Esophagus squamous epithelium (tissue), 5 donors: ENCODE measurements around the gene SLAMF7. TPM values are rescaled to one million over a fixed set of nuclear protein-coding genes. Genes with fewer than 3 reads are reported as not detected.
A peak's percentile ranks its signal among the peaks of the same experiment; 100 is the strongest.
"Not testable (repeated sequence)": the region's sequence is repeated elsewhere in the genome, so short reads cannot be mapped to it uniquely, and the experiment has no call there.

Experiments
- DNase-seq: peaks from one replicate; lab custom pipeline; 2025; lab: John Stamatoyannopoulos, UW
- H3K27ac ChIP-seq, 4 donors: fragments of 200-600 bp; sonication (generic); one replicate each; pipeline ENCODE4 v1.5.1; 2016 to 2019; ENCODE audit warnings: mild to moderate bottlenecking in 1 of 4
- H3K27me3 ChIP-seq, 4 donors: fragments of 200-600 bp; sonication (generic); 1 replicate in 3 of 4; 2 replicates in 1 of 4; pipeline versions ENCODE4 v1.5.1 to v1.6.0; 2017 to 2021; ENCODE audit warnings: antibody characterized with exemption in 1 of 4
- H3K36me3 ChIP-seq, 3 donors: fragments of 200-600 bp; sonication (generic); one replicate each; pipeline ENCODE4 v1.5.1; 2016 to 2019
- H3K4me1 ChIP-seq, 3 donors: fragments of 200-600 bp; sonication (generic); one replicate each; pipeline ENCODE4 v1.5.1; 2017 to 2019
- H3K4me3 ChIP-seq, 4 donors: fragments of 200-600 bp; sonication (generic); 1 replicate in 3 of 4; 2 replicates in 1 of 4; pipeline ENCODE4 v1.5.1; 2016 to 2019; ENCODE audit warnings: mild to moderate bottlenecking in 2 of 4, moderate library complexity in 1 of 4
- H3K9me3 ChIP-seq, 3 donors: fragments of 200-600 bp; sonication (generic); one replicate each; pipeline ENCODE4 v1.5.1; 2016 to 2019
- CTCF ChIP-seq, 6 experiments: fragments of 450-650 bp in 4 of 6; fragments of 200-600 bp in 2 of 6; sonication (generic) in 2 of 6; IDR thresholded peaks; one replicate each; pipeline ENCODE4 v1.5.1; 2016 to 2019; ENCODE audit warnings: antibody characterized with exemption in 6 of 6, mild to moderate bottlenecking in 4 of 6, moderate library complexity in 4 of 6
- POLR2A ChIP-seq, 4 donors: fragments of 450-650 bp; IDR thresholded peaks; one replicate each; pipeline ENCODE4 v1.6.1; 2017; ENCODE audit warnings: antibody characterized with exemption in 4 of 4, mild to moderate bottlenecking in 4 of 4, moderate library complexity in 3 of 4
- WGBS, 2 donors: methylation state at CpG; one replicate each; pipeline ENCODE4 v1.1.5; 2018; 5-methylcytosine and 5-hydroxymethylcytosine counted together
- intact Hi-C: fragments of 100-400 bp; cut with DNase I; formaldehyde crosslinking; loops from one replicate; pipeline ENCODE4 v1.15.0; 2022
- total RNA-seq, 4 donors: library from RNA; depleted of rRNA; stranded (reverse); fragments of >200 nt; gene quantifications; one replicate each; pipeline ENCODE4 v1.1.0, GENCODE V29; 2016
- donor health status: DM: yes; HTN: yes; CAD: no.

Gene SLAMF7, protein sequence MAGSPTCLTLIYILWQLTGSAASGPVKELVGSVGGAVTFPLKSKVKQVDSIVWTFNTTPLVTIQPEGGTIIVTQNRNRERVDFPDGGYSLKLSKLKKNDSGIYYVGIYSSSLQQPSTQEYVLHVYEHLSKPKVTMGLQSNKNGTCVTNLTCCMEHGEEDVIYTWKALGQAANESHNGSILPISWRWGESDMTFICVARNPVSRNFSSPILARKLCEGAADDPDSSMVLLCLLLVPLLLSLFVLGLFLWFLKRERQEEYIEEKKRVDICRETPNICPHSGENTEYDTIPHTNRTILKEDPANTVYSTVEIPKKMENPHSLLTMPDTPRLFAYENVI
- 1 to 10 TPM; 1.8 to 3.2 (median 2.3) TPM for total RNA-seq

GRCh38 chr1:160739098-160739511, at the start of gene SLAMF7:
Gene SLAMF7, plus strand, starts transcription at chr1:160739247. Its CDS starts 55 bp downstream, at chr1:160739302.
- peak within 1 kb of the TSS in 3 of 4 donors; percentile 9 to 29 (median 13) for H3K4me3 ChIP-seq
- TF ChIP-seq CTCF (IDR thresholded peaks at IDR 0.05): no peak
- TF ChIP-seq POLR2A (IDR thresholded peaks at IDR 0.05): peak in 1 of 4 donors; percentile 47
- no peaks in the 10 kb centered on the region for H3K36me3 ChIP-seq
- peaks cover 0 to 11% (median 0%) of the 10 kb centered on the region in 3 donors for H3K4me1 ChIP-seq
- peak within 1 kb of the TSS in 2 of 4 donors; percentile 9 to 30 for H3K27ac ChIP-seq
- no peaks in the 10 kb centered on the region for H3K27me3 ChIP-seq
- 22 to 36% methylated on average over 5 of the region's 5 CpGs for WGBS, 2 donors
- intact Hi-C loops: no loop called here
- no peak for DNase-seq
- no peaks in the 10 kb centered on the region for H3K9me3 ChIP-seq

- H3K36me3 ChIP-seq, H3K27me3 ChIP-seq, H3K27ac ChIP-seq, intact Hi-C loops, DNase-seq, H3K4me3 ChIP-seq, H3K9me3 ChIP-seq: not testable (repeated sequence)
- TF ChIP-seq CTCF (IDR thresholded peaks at IDR 0.05): peak in 2 of 6 experiments; percentile 35 to 44
- 83% methylated on average over 9 to 10 of the region's 10 CpGs for WGBS, 2 donors
- peaks cover 0 to 34% (median 6%) of the 10 kb centered on the region in 3 donors for H3K4me1 ChIP-seq
Measured at GRCh38 chr1:160692390-160692789, 46.7 kb upstream of the SLAMF7 start.

DNA sequence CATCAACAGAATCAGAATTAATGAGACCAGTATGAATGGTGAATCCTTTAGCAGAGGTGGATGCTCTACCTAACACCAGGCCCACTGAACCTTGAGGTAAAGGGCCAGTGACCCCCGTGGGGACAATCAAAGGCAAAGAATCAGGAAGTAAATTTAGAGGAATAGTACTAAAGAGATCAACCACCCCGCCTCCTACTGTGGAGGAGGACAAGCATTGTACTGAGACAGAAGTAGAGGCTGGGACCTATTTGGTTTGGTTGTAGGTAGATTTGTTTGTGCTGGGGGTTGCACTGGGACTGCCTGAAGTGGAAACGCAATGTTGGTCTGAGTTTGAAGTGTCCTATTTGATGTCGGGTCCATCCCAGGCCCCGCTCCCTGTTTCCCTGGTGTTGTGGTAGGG, 36.9 kb upstream of the SLAMF7 start:
- Histone ChIP-seq H3K9me3 (no peaks in the 10 kb centered on the region), H3K27ac (no peak overlapping the region), H3K27me3 (no peaks in the 10 kb centered on the region), H3K4me1 (peaks cover 0 to 23% (median 0%) of the 10 kb centered on the region in 3 donors), H3K36me3 (no peaks in the 10 kb centered on the region), H3K4me3 (no peak overlapping the region)
- DNase-seq: no peak
- TF ChIP-seq CTCF (IDR thresholded peaks at IDR 0.05): no peak
- no peak for TF ChIP-seq POLR2A (IDR thresholded peaks at IDR 0.05)
- WGBS, 2 donors: 74 to 80% methylated on average over 3 to 5 of the region's 5 CpGs
- intact Hi-C loops: no loop called here

- H3K4me1 ChIP-seq: peaks cover 0 to 23% (median 0%) of the 10 kb centered on the region in 3 donors
- 52 to 61% methylated on average over 3 to 4 of the region's 4 CpGs for WGBS, 2 donors
- no peak overlapping the region for H3K27ac ChIP-seq
- H3K4me3 ChIP-seq: no peak overlapping the region
- no peak for DNase-seq
- H3K27me3 ChIP-seq: peaks cover 0 to 10% (median 0%) of the 10 kb centered on the region in 4 donors
- no peaks in the 10 kb centered on the region for H3K9me3 ChIP-seq
- no peak for TF ChIP-seq CTCF (IDR thresholded peaks at IDR 0.05)
- no peaks in the 10 kb centered on the region for H3K36me3 ChIP-seq
- intact Hi-C loops: no loop called here
Measured at GRCh38 chr1:160704250-160704649, 34.8 kb upstream of the SLAMF7 start.

DNA sequence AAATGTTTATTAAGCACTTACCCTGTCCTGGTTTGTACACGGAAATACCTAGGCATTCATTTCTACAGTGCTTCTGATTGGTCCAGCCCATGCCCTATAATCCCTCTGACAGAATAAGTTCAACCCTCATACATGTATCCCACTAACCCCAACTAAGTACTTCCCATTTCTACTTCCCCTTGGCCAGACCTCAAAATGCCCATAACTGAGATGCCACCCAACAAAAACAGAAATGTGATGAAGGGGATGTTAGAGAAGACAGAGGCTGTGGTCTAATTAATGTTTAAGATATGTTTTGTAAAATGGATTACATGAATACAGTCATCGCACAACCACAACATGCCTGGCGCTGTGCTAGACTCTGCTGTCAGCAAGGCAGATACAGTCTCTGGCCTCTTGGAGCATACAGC, 33.8 kb upstream of the SLAMF7 start:
- peaks cover 0 to 23% (median 0%) of the 10 kb centered on the region in 3 donors for H3K4me1 ChIP-seq
- 54 to 65% methylated on average over 3 of the region's 3 CpGs for WGBS, 2 donors
- H3K36me3 ChIP-seq, intact Hi-C loops, DNase-seq, H3K9me3 ChIP-seq, H3K4me3 ChIP-seq: not testable (repeated sequence)
- peaks cover 0 to 10% (median 0%) of the 10 kb centered on the region in 4 donors for H3K27me3 ChIP-seq
- peak overlapping the region in 1 of 4 donors; percentile 1 for H3K27ac ChIP-seq
